ENCODE data around the gene STYXL1. TPM values are rescaled to one million over a fixed set of nuclear protein-coding genes. Genes with fewer than 3 reads are reported as not detected.

STYXL1 gene
- total and polyA plus RNA-seq, 12 donors: 20.9 to 82.0 (median 50.8) TPM

- Histone ChIP-seq H3K36me3 (replicated peaks in 1 of 2) (peaks cover 0 to 48% of the 10 kb centered on the region in 2 donors), H3K27ac (peak overlapping the region in 3 of 5 donors; percentile 57 to 87 (median 84)), H3K9me3 (replicated peaks in 1 of 3) (no peaks in the 10 kb centered on the region), H3K4me3 (no peak overlapping the region), H3K27me3 (no peaks in the 10 kb centered on the region), H3K4me1 (replicated peaks in 1 of 2) (peaks cover 16 to 62% of the 10 kb centered on the region in 2 donors)
- TF ChIP-seq CTCF (IDR thresholded peaks at IDR 0.05) (no peak), POLR2A (IDR thresholded peaks at IDR 0.05) (no peak)
- peak in 1 of 7 donors; percentile 46 for DNase-seq
- intact Hi-C loops (cut with DNase I): no loop called here
- 40 to 74% (median 59%) methylated on average over 3 to 7 of the region's 7 CpGs for WGBS, 4 donors
These were observed 94.4 kb downstream of the STYXL1 start for GRCh38 chr7:75953431-75953830.

GRCh38 chr7:75951506-75951905, 96.3 kb downstream of the STYXL1 start:
- 29 to 49% (median 41%) methylated on average over 3 to 5 of the region's 5 CpGs for WGBS, 4 donors
- H3K4me3 ChIP-seq: no peak overlapping the region
- no peaks in the 10 kb centered on the region for H3K27me3 ChIP-seq
- H3K27ac ChIP-seq: peak overlapping the region; percentile 74 to 89 (median 88)
- peak in 1 of 2 donors; percentile 22 for TF ChIP-seq POLR2A (IDR thresholded peaks at IDR 0.05)
- TF ChIP-seq CTCF (IDR thresholded peaks at IDR 0.05): no peak
- peaks cover 0 to 37% of the 10 kb centered on the region in 2 donors for H3K36me3 ChIP-seq (replicated peaks in 1 of 2)
- peaks cover 21 to 68% of the 10 kb centered on the region in 2 donors for H3K4me1 ChIP-seq (replicated peaks in 1 of 2)
- intact Hi-C loops (cut with DNase I): no loop called here
- peak in 6 of 7 donors; percentile 69 to 88 (median 82) for DNase-seq
- no peaks in the 10 kb centered on the region for H3K9me3 ChIP-seq (replicated peaks in 1 of 3)

DNA sequence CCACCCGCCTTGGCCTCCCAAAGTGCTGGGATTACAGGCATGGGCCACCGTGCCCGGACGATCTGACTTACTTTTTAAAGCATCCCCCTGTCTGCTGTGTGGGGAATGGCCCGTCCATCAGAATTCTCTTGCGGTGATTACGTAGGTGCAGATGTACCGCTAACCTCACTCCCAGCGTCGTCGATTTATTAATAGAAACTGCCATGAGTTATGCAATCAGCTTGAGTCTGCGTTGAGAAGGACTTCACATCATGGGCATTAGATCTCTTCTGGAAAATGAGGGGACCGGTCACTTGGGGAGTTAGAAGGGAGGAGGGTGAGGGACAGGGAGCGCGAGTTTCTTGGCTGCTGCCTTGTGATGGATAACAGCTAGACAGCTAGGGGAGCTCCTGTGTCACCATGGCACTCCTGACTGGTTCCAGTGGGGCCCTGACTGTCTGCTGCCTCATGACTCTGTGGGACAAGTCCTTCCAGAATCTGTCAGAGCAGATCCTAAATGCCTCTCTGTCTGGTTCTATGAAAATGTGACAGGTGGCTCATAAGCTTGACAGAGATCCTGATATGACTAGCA, 97.6 kb downstream of the STYXL1 start:
- H3K9me3 ChIP-seq (replicated peaks in 1 of 3): no peaks in the 10 kb centered on the region
- TF ChIP-seq CTCF (IDR thresholded peaks at IDR 0.05) (peak in 5 of 6 experiments; percentile 11 to 52 (median 40)), POLR2A (IDR thresholded peaks at IDR 0.05) (peak in 1 of 2 donors; percentile 13)
- DNase-seq: peak in 5 of 7 donors; percentile 48 to 86 (median 82)
- H3K4me3 ChIP-seq: no peak overlapping the region
- 47 to 68% (median 51%) methylated on average over 15 of the region's 15 CpGs for WGBS, 4 donors
- H3K4me1 ChIP-seq (replicated peaks in 1 of 2): peaks cover 21 to 62% of the 10 kb centered on the region in 2 donors
- no peaks in the 10 kb centered on the region for H3K27me3 ChIP-seq
- intact Hi-C loops (cut with DNase I): no loop called here
- peak overlapping the region; percentile 74 to 89 (median 88) for H3K27ac ChIP-seq
- H3K36me3 ChIP-seq (replicated peaks in 1 of 2): peaks cover 0 to 25% of the 10 kb centered on the region in 2 donors

GRCh38 chr7:75948179-75948578, 99.6 kb downstream of the STYXL1 start:
- no peak overlapping the region for H3K4me3 ChIP-seq
- H3K9me3 ChIP-seq (replicated peaks in 1 of 3): no peaks in the 10 kb centered on the region
- TF ChIP-seq CTCF (IDR thresholded peaks at IDR 0.05) (no peak), POLR2A (IDR thresholded peaks at IDR 0.05) (no peak)
- H3K36me3 ChIP-seq (replicated peaks in 1 of 2): peaks cover 0 to 9% of the 10 kb centered on the region in 2 donors
- H3K4me1 ChIP-seq (replicated peaks in 1 of 2): peaks cover 23 to 63% of the 10 kb centered on the region in 2 donors
- 56 to 65% (median 61%) methylated on average over 9 of the region's 9 CpGs for WGBS, 4 donors
- H3K27me3 ChIP-seq: no peaks in the 10 kb centered on the region
- no peak for DNase-seq
- intact Hi-C loops (cut with DNase I): no loop called here
- peak overlapping the region in 3 of 5 donors; percentile 75 to 89 (median 89) for H3K27ac ChIP-seq

Small RNA genes lying within 50 kb of the gene (small RNA-seq; reads per million reads assigned to genes)
- 0 reads per million in 2 donors for gene RNU6-863P

Other genes starting within 250 kb of the STYXL1 start
- gene CCL24, start 234.2 kb downstream of the STYXL1 start, total RNA-seq: 1 to 10 TPM in 2 of 9 donors, under 1 TPM in 1, not detected in 6; 0.91 to 4.0 (median 2.1) TPM
- gene CCL24, start 234.2 kb downstream of the STYXL1 start, polyA plus RNA-seq: under 1 TPM in 1 of 3 donors, not detected in 2; 0.64 TPM
- 100 to 1,000 TPM; 123 to 575 (median 256) TPM for gene RHBDD2, start 169.0 kb downstream of the STYXL1 start, total RNA-seq
- 100 to 1,000 TPM; 187 to 225 (median 224) TPM for gene RHBDD2, start 169.0 kb downstream of the STYXL1 start, polyA plus RNA-seq
- gene POR, start 132.8 kb downstream of the STYXL1 start, total RNA-seq: 1,000 to 10,000 TPM in 1 of 9 donors, 100 to 1,000 TPM in 8; 268 to 1,301 (median 582) TPM
- gene POR, start 132.8 kb downstream of the STYXL1 start, polyA plus RNA-seq: 100 to 1,000 TPM; 442 to 981 (median 731) TPM
- 100 to 1,000 TPM in 4 of 9 donors, 10 to 100 TPM in 5; 51.4 to 277 (median 81.1) TPM for gene TMEM120A, start 53.4 kb downstream of the STYXL1 start, total RNA-seq
- gene TMEM120A, start 53.4 kb downstream of the STYXL1 start, polyA plus RNA-seq: 100 to 1,000 TPM; 197 to 260 (median 227) TPM
- gene MDH2, start 106 bp upstream of the STYXL1 start, total RNA-seq: 100 to 1,000 TPM; 140 to 359 (median 217) TPM
- 100 to 1,000 TPM in 1 of 3 donors, 10 to 100 TPM in 2; 42.5 to 284 (median 60.3) TPM for gene MDH2, start 106 bp upstream of the STYXL1 start, polyA plus RNA-seq
- 10 to 100 TPM; 14.3 to 49.3 (median 32.4) TPM for gene SRRM3, start 153.9 kb upstream of the STYXL1 start, total RNA-seq
- gene SRRM3, start 153.9 kb upstream of the STYXL1 start, polyA plus RNA-seq: 100 to 1,000 TPM in 1 of 3 donors, 10 to 100 TPM in 1, 1 to 10 TPM in 1; 5.6 to 140 (median 43.3) TPM